Parathyroid adenoma (tissue), 2 donors: ENCODE results near the gene PLD1.

ENCODE experiments used
- H2AFZ ChIP-seq: fragments of 300-600 bp; sonication (generic); one replicate; pipeline ENCODE4 v1.7.0; 2017; ENCODE audit warnings: antibody characterized with exemption, mild to moderate bottlenecking
- H3K27ac ChIP-seq: fragments of 300-600 bp; sonication (generic); one replicate; pipeline ENCODE4 v1.7.0; 2017
- H3K27me3 ChIP-seq: fragments of 300-600 bp; sonication (generic); one replicate; pipeline ENCODE4 v1.7.0; 2017; ENCODE audit warnings: low read length; ENCODE audit not compliant: control insufficient read depth, insufficient read depth
- H3K36me3 ChIP-seq: fragments of 300-600 bp; sonication (generic); one replicate; pipeline ENCODE4 v1.7.0; 2017; ENCODE audit warnings: low read length; ENCODE audit not compliant: control insufficient read depth, insufficient read depth
- H3K4me1 ChIP-seq: fragments of 300-600 bp; sonication (generic); one replicate; pipeline ENCODE4 v1.7.0; 2017; ENCODE audit warnings: control low read depth
- H3K4me2 ChIP-seq: fragments of 300-600 bp; sonication (generic); one replicate; pipeline ENCODE4 v1.7.0; 2017; ENCODE audit warnings: low read length
- H3K4me3 ChIP-seq: fragments of 300-600 bp; sonication (generic); one replicate; pipeline ENCODE4 v1.7.0; 2017; ENCODE audit warnings: low read depth, low read length
- H3K79me2 ChIP-seq: fragments of 300-600 bp; sonication (generic); one replicate; pipeline ENCODE4 v1.7.0; 2017; ENCODE audit warnings: control low read depth
- H3K9ac ChIP-seq: fragments of 300-600 bp; sonication (generic); one replicate; pipeline ENCODE4 v1.7.0; 2017; ENCODE audit warnings: mild to moderate bottlenecking
- H3K9me3 ChIP-seq: fragments of 300-600 bp; sonication (generic); one replicate; pipeline ENCODE4 v1.7.0; 2017; ENCODE audit warnings: low read length; ENCODE audit not compliant: control insufficient read depth
- CTCF ChIP-seq: fragments of 300-600 bp; sonication (generic); IDR thresholded peaks from one replicate; pipeline ENCODE4 v1.7.0; 2017; ENCODE audit warnings: antibody characterized with exemption, mild to moderate bottlenecking
- donor health status: primary hyperparathyroidism.

The PLD1 gene

GRCh38 chr3:171807806-171808205 is 2.5 kb downstream of the PLD1 start:
- H3K4me3 ChIP-seq = no peak overlapping the region
- no peak overlapping the region for H3K27ac ChIP-seq
- H3K4me2 ChIP-seq = no peak overlapping the region
- no peak for TF ChIP-seq CTCF
- H3K27me3 ChIP-seq = no peaks in the 10 kb centered on the region
- H3K36me3 ChIP-seq = no peaks in the 10 kb centered on the region
- no peak overlapping the region for H2AFZ ChIP-seq
- H3K79me2 ChIP-seq = no peaks in the 10 kb centered on the region
- peaks cover 4% of the 10 kb centered on the region for H3K4me1 ChIP-seq
- no peak overlapping the region for H3K9ac ChIP-seq
- no peaks in the 10 kb centered on the region for H3K9me3 ChIP-seq

- Histone ChIP-seq H3K36me3 (no peaks in the 10 kb centered on the region), H3K9me3 (no peaks in the 10 kb centered on the region), H3K4me1 (peaks cover 4% of the 10 kb centered on the region), H3K9ac (no peak overlapping the region), H3K79me2 (no peaks in the 10 kb centered on the region), H3K27me3 (no peaks in the 10 kb centered on the region), H3K4me2 (no peak overlapping the region), H3K4me3 (no peak overlapping the region), H2AFZ (no peak overlapping the region), H3K27ac (no peak overlapping the region)
- no peak for TF ChIP-seq CTCF
Measured at GRCh38 chr3:171807129-171807675, 3.1 kb downstream of the PLD1 start.

GRCh38 chr3:171806200-171807128 is 3.8 kb downstream of the PLD1 start:
- no peak for TF ChIP-seq CTCF
- Histone ChIP-seq H3K9ac (no peak overlapping the region), H3K79me2 (no peaks in the 10 kb centered on the region), H2AFZ (no peak overlapping the region), H3K27me3 (no peaks in the 10 kb centered on the region), H3K4me2 (no peak overlapping the region), H3K4me1 (peaks cover 4% of the 10 kb centered on the region), H3K9me3 (no peaks in the 10 kb centered on the region), H3K27ac (no peak overlapping the region), H3K4me3 (no peak overlapping the region), H3K36me3 (no peaks in the 10 kb centered on the region)

GRCh38 chr3:171805687-171806086 is 4.6 kb downstream of the PLD1 start:
- Histone ChIP-seq H3K9me3 (no peaks in the 10 kb centered on the region), H3K4me3 (no peak overlapping the region), H3K4me1 (peaks cover 4% of the 10 kb centered on the region), H3K27me3 (no peaks in the 10 kb centered on the region), H3K79me2 (no peaks in the 10 kb centered on the region), H3K36me3 (no peaks in the 10 kb centered on the region), H3K4me2 (no peak overlapping the region), H2AFZ (no peak overlapping the region), H3K27ac (no peak overlapping the region), H3K9ac (no peak overlapping the region)
- no peak for TF ChIP-seq CTCF
